OCI-LY3 (cell line): ENCODE data around the gene MYLK3.

ENCODE experiments used
- CTCF ChIP-seq: fragments of 200-600, 300-600 bp; sonication (generic); IDR thresholded peaks from 2 replicates; pipeline ENCODE4 v1.5.1; 2014; ENCODE audit warnings: antibody characterized with exemption, low read length, low read depth
- EZH2phosphoT487 ChIP-seq: fragments of 200-600 bp; shearing (Covaris generic); IDR thresholded peaks from 2 replicates; pipeline ENCODE4 v1.6.1; 2018; ENCODE audit warnings: antibody characterized with exemption, mixed run types, low read depth

DNA sequence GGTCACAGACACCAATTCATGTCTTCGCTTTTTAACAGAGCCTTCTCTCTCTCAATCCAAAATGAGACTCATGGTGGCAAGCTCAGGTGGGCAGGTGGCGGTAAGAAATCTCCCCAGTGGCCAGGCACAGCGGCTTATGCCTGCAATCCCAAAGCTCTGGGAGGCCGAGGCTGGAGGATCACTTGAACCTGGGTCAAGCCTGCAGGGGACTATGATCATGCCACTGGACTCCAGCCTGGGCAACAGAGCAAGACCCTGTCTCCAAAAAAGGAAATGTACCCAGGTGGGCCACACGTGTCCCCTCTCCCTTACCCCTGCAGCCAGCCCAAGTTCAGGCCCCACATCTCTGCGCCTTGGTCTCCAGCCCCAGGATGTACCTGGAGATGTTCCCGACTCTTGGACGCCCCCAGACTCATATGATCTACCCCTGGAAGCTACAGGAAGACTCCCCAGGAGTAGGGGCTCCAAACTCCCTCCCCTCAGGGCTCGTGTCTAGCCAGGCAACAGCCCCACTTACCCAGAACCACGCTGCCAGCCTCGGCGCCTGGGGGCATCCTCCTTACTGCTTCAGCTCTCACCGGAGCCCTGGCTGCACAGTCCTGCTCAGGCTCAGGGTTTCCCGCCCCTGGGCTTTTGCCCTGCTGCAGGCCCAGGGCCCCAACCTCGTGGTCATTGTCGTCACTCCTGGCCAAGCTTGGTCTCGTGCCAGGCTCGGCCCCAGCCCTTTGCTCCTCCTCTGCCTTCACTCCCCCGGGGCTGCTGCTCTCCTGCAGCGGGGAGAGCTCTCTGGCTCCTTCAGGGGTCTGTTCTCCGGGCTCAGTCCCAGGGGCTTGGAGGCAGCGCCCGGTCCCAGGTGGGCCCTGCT, 16.2 kb downstream of the MYLK3 start:
- TF ChIP-seq CTCF (no peak), EZH2phosphoT487 (no peak)
